ENCODE measurements around the gene GATAD2B. TPM values are rescaled to one million over a fixed set of nuclear protein-coding genes. Genes with fewer than 3 reads are reported as not detected.

GATAD2B gene
- polyA plus RNA-seq, 1 experiment: 4.8 TPM

DNA sequence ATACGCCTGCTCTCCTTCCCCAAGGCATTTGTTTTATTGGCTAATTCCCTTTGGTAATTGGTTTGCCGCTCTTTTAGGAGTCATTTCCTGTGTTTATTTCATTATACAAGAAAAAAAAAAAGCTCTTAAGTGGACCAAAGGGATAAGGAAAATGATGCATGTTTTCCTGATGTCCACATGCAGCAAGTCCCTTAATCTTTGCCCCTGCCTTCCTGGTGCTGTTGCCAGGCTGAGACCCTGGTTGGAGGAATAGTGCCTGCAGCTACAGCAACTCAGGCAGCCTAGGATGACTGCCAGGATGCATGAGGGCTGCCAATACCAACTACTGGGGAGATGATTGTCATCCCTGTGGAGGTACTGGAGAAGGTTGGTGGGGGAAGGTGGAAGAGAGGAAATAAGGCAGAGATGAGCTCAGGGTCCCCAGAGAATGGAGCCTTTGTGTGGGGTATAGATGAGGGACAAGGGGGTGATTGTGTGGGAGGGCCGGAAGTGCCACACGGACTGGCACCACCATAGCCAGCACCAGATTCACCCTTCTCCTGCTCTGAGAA lies 6.1 kb upstream of the GATAD2B start:
- no peaks in the 10 kb centered on the region for H3K9me3 ChIP-seq (ENCODE audit: control insufficient read depth, insufficient read depth, low read length)
- TF ChIP-seq, protein P1, sequence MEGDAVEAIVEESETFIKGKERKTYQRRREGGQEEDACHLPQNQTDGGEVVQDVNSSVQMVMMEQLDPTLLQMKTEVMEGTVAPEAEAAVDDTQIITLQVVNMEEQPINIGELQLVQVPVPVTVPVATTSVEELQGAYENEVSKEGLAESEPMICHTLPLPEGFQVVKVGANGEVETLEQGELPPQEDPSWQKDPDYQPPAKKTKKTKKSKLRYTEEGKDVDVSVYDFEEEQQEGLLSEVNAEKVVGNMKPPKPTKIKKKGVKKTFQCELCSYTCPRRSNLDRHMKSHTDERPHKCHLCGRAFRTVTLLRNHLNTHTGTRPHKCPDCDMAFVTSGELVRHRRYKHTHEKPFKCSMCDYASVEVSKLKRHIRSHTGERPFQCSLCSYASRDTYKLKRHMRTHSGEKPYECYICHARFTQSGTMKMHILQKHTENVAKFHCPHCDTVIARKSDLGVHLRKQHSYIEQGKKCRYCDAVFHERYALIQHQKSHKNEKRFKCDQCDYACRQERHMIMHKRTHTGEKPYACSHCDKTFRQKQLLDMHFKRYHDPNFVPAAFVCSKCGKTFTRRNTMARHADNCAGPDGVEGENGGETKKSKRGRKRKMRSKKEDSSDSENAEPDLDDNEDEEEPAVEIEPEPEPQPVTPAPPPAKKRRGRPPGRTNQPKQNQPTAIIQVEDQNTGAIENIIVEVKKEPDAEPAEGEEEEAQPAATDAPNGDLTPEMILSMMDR (IDR thresholded peaks at IDR 0.05; ENCODE audit: low read depth, low read length): no peak
- CTCF ChIA-PET: interaction anchor here (1.0 to 1.6 kb wide), 2 partner anchors 18 to 58 kb away, joined by 3 to 6 read pairs; partner anchors contain the start of gene DENND4B
- no peak overlapping the region for H3K27ac ChIP-seq (ENCODE audit: low read depth, low read length)
- no peak for DNase-seq (ENCODE audit: low read depth, low spot score)
- no peaks in the 10 kb centered on the region for H3K27me3 ChIP-seq (ENCODE audit: control insufficient read depth, insufficient read depth, low read length)
- POLR2A ChIA-PET: interaction anchor here (0.5 to 1.3 kb wide), 5 partner anchors 13 to 30 kb away, joined by 3 to 5 read pairs (median 4); partner anchors contain the start of gene CRTC2
- H3K4me3 ChIP-seq (ENCODE audit: low read depth, low read length): no peak overlapping the region

DNA sequence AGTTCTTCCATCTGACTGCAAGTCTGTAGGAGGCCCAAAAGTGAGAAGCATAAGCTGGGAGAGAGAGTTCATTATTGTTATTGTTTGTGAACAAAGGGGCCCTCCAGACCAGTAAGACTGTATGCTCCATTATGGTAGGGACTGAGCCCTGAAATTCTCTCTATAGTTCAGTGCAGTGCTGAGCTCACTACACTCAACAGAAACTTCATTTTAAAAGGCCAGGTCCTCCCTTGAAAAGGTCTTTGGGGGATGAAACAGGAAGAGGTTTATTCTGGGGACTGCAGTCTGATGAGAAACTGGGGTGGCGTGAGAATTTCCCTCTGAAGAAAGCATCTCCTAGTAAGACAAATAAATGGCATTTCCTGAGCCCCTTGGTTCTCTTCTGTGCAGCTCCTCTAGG lies 5.5 kb upstream of the GATAD2B start:
- DNase-seq (ENCODE audit: low read depth, low spot score): no peak
- TF ChIP-seq, protein P1 (IDR thresholded peaks at IDR 0.05; ENCODE audit: low read depth, low read length): no peak
- no peaks in the 10 kb centered on the region for H3K9me3 ChIP-seq (ENCODE audit: control insufficient read depth, insufficient read depth, low read length)
- H3K27ac ChIP-seq (ENCODE audit: low read depth, low read length): no peak overlapping the region
- H3K4me3 ChIP-seq (ENCODE audit: low read depth, low read length): no peak overlapping the region
- no peaks in the 10 kb centered on the region for H3K27me3 ChIP-seq (ENCODE audit: control insufficient read depth, insufficient read depth, low read length)
- CTCF ChIA-PET: interaction anchor here (1.0 to 1.6 kb wide), 2 partner anchors 18 to 59 kb away, joined by 3 to 6 read pairs; partner anchors contain the start of gene DENND4B
- POLR2A ChIA-PET: interaction anchor here (0.9 to 1.3 kb wide), 2 partner anchors 16 to 18 kb away, joined by 3 to 5 read pairs; no protein-coding TSS in a partner anchor

DNA sequence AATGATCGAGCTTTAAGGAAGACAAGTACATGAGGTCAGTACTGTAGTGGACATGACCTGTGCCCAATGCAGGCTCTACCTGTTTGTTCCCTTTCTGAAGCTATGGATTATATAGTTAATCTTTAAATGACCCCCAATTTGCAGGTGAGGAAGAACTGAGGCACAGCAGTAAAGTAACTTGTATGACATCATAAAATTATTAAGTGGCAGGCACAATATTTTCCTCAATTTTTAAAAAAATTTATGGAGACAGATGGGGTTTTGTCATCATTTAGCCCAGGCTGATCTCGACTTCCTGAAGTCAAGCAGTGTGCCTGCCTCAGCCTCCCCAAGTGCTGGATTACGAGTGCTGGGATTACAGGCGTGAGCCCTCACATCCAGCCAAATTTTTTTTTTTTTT lies 3.6 kb upstream of the GATAD2B start:
- no peaks in the 10 kb centered on the region for H3K27me3 ChIP-seq (ENCODE audit: control insufficient read depth, insufficient read depth, low read length)
- no peak overlapping the region for H3K4me3 ChIP-seq (ENCODE audit: low read depth, low read length)
- H3K9me3 ChIP-seq (ENCODE audit: control insufficient read depth, insufficient read depth, low read length): no peaks in the 10 kb centered on the region
- no peak overlapping the region for H3K27ac ChIP-seq (ENCODE audit: low read depth, low read length)
- POLR2A ChIA-PET: no interaction called here
- TF ChIP-seq, protein P1 (IDR thresholded peaks at IDR 0.05; ENCODE audit: low read depth, low read length): no peak
- DNase-seq (ENCODE audit: low read depth, low spot score): no peak
- CTCF ChIA-PET: interaction anchor here (1.9 kb wide), 1 partner anchor 20 kb away, joined by 10 read pairs; the partner anchor contains the start of gene DENND4B

DNA sequence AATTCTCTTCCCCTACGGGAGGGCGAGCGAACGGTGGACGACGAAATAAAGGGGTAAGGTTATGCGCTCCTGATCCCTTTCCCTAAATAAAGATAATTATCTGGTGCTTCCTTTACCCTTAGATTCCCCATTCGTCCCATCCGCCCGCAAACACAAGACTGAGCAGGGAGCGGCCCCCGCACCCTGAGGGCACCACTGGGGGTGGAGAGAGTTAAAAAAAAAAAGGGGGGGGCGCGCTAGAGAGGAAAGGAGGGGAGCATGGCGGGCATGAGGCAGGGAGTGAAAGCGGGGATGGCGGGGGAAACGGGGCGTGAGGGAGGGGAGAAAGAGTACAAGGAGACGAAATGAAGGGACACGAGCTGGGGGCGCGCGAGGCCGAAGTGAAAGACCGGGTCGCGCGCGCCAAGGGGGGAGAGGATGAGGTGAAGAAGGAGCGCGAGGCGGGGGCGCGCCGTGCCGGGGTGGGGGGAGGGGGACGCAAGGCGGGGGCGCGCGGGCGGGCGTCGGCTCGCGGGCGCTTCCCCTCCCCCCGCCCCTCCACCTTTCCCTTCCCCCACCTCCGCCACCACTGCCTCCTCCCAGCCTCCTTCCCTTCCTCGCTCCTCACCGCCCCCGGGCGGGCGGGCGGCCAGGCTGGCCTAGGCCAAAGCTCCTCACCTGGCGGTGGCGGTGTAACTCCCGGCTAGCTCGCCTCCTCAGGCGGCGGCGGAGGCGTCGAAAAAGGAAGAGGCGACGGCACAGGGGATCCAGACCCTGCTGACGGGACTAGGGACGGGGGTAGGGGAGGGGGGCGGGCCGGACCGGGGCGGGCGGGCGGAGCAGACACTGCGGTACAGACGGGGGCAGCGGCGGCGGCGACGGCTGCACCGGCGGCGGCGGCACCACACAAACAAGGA lies 448 bp downstream of the GATAD2B start:
- peak overlapping the region; percentile 39 for H3K27ac ChIP-seq (ENCODE audit: low read depth, low read length)

More for the DNA sequence above, 448 bp downstream of the GATAD2B start:
- POLR2A ChIA-PET: interaction anchor here (0.6 to 1.4 kb wide), 3 partner anchors 24 to 133 kb away, joined by 3 to 4 read pairs (median 4); partner anchors contain the start of genes DENND4B and RPS27
- no peak for DNase-seq (ENCODE audit: low read depth, low spot score)
- CTCF ChIA-PET: interaction anchor here (0.7 to 1.6 kb wide), 4 partner anchors 11 to 295 kb away, joined by 3 to 7 read pairs (median 4); partner anchors contain the start of genes RAB13 and S100A13
- Histone ChIP-seq H3K9me3 (ENCODE audit: control insufficient read depth, insufficient read depth, low read length) (no peaks in the 10 kb centered on the region), H3K27me3 (ENCODE audit: control insufficient read depth, insufficient read depth, low read length) (no peaks in the 10 kb centered on the region), H3K4me3 (ENCODE audit: low read depth, low read length) (peak overlapping the region; percentile 91)
- TF ChIP-seq, protein P1 (IDR thresholded peaks at IDR 0.05; ENCODE audit: low read depth, low read length): 0 out of 2 replicates have a peak, but pooled peaks have one; percentile 17

Measured in AG04450 (cell line).